DMS114 treated with DMSO at 0.1 percent for 48 hours (cell line): ENCODE measurements around the gene ZBTB16.

Experiments used
- DNase-seq: peaks from one replicate; lab custom pipeline; 2025; ENCODE audit not compliant: unreplicated experiment; lab: John Stamatoyannopoulos, UW

Gene ZBTB16

GRCh38 chr11:114082415-114082748, 22.9 kb downstream of the ZBTB16 start:
- DNase-seq = no peak

- no peak for DNase-seq
These were observed 23.3 kb downstream of the ZBTB16 start for GRCh38 chr11:114082767-114083181.

- no peak for DNase-seq
These were observed 24.1 kb downstream of the ZBTB16 start for GRCh38 chr11:114083391-114084252.

GRCh38 chr11:114084414-114084813, 24.9 kb downstream of the ZBTB16 start:
- DNase-seq = no peak

GRCh38 chr11:114085965-114086793, 26.7 kb downstream of the ZBTB16 start:
- no peak for DNase-seq

- DNase-seq = no peak
These were observed 27.5 kb downstream of the ZBTB16 start for GRCh38 chr11:114087025-114087424.

GRCh38 chr11:114088216-114088615, 28.7 kb downstream of the ZBTB16 start:
- DNase-seq = no peak

- DNase-seq = no peak
These were observed 29.3 kb downstream of the ZBTB16 start for GRCh38 chr11:114088836-114089235.

GRCh38 chr11:114089748-114090147, 30.2 kb downstream of the ZBTB16 start:
- no peak for DNase-seq

- DNase-seq = no peak
These were observed 30.9 kb downstream of the ZBTB16 start for GRCh38 chr11:114090225-114090910.

GRCh38 chr11:114090976-114091375, 31.5 kb downstream of the ZBTB16 start:
- no peak for DNase-seq

GRCh38 chr11:114091516-114092397, 32.2 kb downstream of the ZBTB16 start:
- no peak for DNase-seq

- DNase-seq = no peak
These were observed 33.0 kb downstream of the ZBTB16 start for GRCh38 chr11:114092478-114092877.

- no peak for DNase-seq
These were observed 33.4 kb downstream of the ZBTB16 start for GRCh38 chr11:114092953-114093352.

- no peak for DNase-seq
These were observed 35.0 kb downstream of the ZBTB16 start for GRCh38 chr11:114094516-114094915.

- no peak for DNase-seq
These were observed 36.4 kb downstream of the ZBTB16 start for GRCh38 chr11:114095899-114096298.

- DNase-seq = no peak
These were observed 38.3 kb downstream of the ZBTB16 start for GRCh38 chr11:114097832-114098231.

GRCh38 chr11:114098927-114099326, 39.4 kb downstream of the ZBTB16 start:
- no peak for DNase-seq

GRCh38 chr11:114099392-114100178, 40.1 kb downstream of the ZBTB16 start:
- DNase-seq = no peak
